ENCODE measurements around the gene WFDC9.
"Not testable (repeated sequence)": the region's sequence is repeated elsewhere in the genome, so short reads cannot be mapped to it uniquely, and the experiment has no call there.

WFDC9 gene

DNA sequence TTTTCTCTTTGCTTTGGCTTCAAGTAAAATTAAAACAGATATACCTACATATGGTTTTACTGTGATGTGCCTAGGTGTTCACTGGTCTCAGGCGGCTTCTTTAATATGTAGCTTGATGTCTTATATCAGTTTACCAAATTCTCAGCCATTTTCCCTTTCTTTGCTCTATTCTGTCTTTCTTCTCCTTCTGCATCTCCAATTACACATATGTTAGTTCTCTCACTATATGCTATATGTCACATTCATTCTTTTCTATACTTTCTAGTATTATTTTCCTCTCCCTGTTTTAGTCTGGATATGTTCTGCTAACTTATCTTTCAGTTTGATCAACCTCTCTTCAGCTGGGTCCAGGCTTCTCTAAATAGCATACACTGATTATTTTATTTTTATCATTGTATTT is 37.6 kb downstream of the WFDC9 start:
- in situ Hi-C loops (cut with MboI; ENCODE audit: low sequenced_read_pairs, unreplicated experiment) = loop anchor here (25.0 kb wide), 1 partner anchor 169 kb away; no protein-coding TSS in a partner anchor
- no peak for DNase-seq (ENCODE audit: low spot score)
- TF ChIP-seq, protein P1, sequence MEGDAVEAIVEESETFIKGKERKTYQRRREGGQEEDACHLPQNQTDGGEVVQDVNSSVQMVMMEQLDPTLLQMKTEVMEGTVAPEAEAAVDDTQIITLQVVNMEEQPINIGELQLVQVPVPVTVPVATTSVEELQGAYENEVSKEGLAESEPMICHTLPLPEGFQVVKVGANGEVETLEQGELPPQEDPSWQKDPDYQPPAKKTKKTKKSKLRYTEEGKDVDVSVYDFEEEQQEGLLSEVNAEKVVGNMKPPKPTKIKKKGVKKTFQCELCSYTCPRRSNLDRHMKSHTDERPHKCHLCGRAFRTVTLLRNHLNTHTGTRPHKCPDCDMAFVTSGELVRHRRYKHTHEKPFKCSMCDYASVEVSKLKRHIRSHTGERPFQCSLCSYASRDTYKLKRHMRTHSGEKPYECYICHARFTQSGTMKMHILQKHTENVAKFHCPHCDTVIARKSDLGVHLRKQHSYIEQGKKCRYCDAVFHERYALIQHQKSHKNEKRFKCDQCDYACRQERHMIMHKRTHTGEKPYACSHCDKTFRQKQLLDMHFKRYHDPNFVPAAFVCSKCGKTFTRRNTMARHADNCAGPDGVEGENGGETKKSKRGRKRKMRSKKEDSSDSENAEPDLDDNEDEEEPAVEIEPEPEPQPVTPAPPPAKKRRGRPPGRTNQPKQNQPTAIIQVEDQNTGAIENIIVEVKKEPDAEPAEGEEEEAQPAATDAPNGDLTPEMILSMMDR (IDR thresholded peaks at IDR 0.05; ENCODE audit: borderline replicate concordance, control extremely low read depth, extremely low read depth, insufficient read depth, missing control alignments) = no peak

- TF ChIP-seq, protein P1 (IDR thresholded peaks at IDR 0.05; ENCODE audit: borderline replicate concordance, control extremely low read depth, extremely low read depth, insufficient read depth, missing control alignments) = peak; percentile 48
- in situ Hi-C loops (cut with MboI; ENCODE audit: low sequenced_read_pairs, unreplicated experiment) = loop anchor here (25.0 kb wide), 1 partner anchor 170 kb away; no protein-coding TSS in a partner anchor
- DNase-seq (ENCODE audit: low spot score) = peak; percentile 36
These were observed 38.4 kb downstream of the WFDC9 start for GRCh38 chr20:45592574-45593189.

DNA sequence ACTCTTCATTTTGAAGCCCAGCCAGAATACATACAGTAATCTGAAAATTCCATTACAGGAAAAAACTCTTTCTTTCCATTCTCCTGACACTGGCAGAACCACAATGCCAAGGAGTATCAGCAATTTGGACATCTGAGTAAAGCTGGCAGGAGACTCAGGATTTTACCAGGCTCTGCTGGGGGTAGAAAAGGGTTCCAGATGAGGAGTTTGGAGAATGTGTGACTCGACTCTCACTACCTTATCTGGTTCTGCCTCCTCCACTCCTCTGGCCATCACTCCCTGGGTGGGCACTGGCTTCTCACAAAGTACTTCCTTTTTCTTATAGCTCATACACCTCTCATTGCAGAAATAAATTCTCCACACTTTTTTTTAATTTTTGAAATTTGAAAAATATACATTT is 41.4 kb downstream of the WFDC9 start:
- DNase-seq (ENCODE audit: low spot score) = no peak
- TF ChIP-seq, protein P1 (IDR thresholded peaks at IDR 0.05; ENCODE audit: borderline replicate concordance, control extremely low read depth, extremely low read depth, insufficient read depth, missing control alignments) = no peak
- in situ Hi-C loops (cut with MboI; ENCODE audit: low sequenced_read_pairs, unreplicated experiment) = loop anchor here (25.0 kb wide), 1 partner anchor 173 kb away; no protein-coding TSS in a partner anchor

GRCh38 chr20:45588800-45589199 is 42.3 kb downstream of the WFDC9 start:
- TF ChIP-seq, protein P1 (IDR thresholded peaks at IDR 0.05; ENCODE audit: borderline replicate concordance, control extremely low read depth, extremely low read depth, insufficient read depth, missing control alignments) = no peak
- no peak for DNase-seq (ENCODE audit: low spot score)
- in situ Hi-C loops (cut with MboI; ENCODE audit: low sequenced_read_pairs, unreplicated experiment) = loop anchor here (25.0 kb wide), 1 partner anchor 174 kb away; no protein-coding TSS in a partner anchor

- DNase-seq (ENCODE audit: low spot score) = not testable (repeated sequence)
- in situ Hi-C loops (cut with MboI; ENCODE audit: low sequenced_read_pairs, unreplicated experiment) = loop anchor here (25.0 kb wide), 1 partner anchor 176 kb away; no protein-coding TSS in a partner anchor
These were observed 45.1 kb downstream of the WFDC9 start for GRCh38 chr20:45585986-45586385.

DNA sequence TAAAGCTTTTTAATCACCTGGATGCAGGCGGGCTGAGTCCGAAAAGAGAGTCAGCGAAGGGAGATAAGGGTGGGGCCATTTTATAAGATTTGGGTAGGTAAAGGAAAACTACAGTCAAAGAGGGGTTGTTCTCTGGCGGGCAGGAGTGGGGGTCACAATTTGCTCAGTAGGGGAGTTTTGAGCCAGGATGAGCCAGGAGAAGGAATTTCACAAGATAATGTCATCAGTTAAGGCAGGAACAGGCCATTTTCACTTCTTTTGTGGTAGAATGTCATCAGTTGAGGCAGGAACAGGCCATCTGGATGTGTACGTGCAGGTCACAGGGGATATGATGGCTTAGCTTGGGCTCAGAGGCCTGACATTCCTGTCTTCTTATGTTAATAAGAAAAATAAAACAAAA is 46.8 kb downstream of the WFDC9 start:
- DNase-seq (ENCODE audit: low spot score) = not testable (repeated sequence)
- in situ Hi-C loops (cut with MboI; ENCODE audit: low sequenced_read_pairs, unreplicated experiment) = loop anchor here (25.0 kb wide), 1 partner anchor 178 kb away; no protein-coding TSS in a partner anchor

- DNase-seq (ENCODE audit: low spot score) = no peak
- TF ChIP-seq, protein P1 (IDR thresholded peaks at IDR 0.05; ENCODE audit: borderline replicate concordance, control extremely low read depth, extremely low read depth, insufficient read depth, missing control alignments) = no peak
- in situ Hi-C loops (cut with MboI; ENCODE audit: low sequenced_read_pairs, unreplicated experiment) = loop anchor here (25.0 kb wide), 1 partner anchor 179 kb away; no protein-coding TSS in a partner anchor
These were observed 47.6 kb downstream of the WFDC9 start for GRCh38 chr20:45583502-45583901.

All from GM13976 (cell line).